HG02884 (cell line): ENCODE data around the gene SAE1.
"Not testable (repeated sequence)": the region's sequence is repeated elsewhere in the genome, so short reads cannot be mapped to it uniquely, and the experiment has no call there.

Experiments used
- ATAC-seq: cut with Tn5 transposase; IDR thresholded peaks from one replicate; pipeline ENCODE4 v1.9.1; 2021; ENCODE audit warnings: mild to moderate bottlenecking, moderate library complexity; ENCODE audit not compliant: unreplicated experiment

SAE1 gene

GRCh38 chr19:47130589-47131227 lies at the start of gene SAE1:
TSS of gene SAE1 (plus strand) at chr19:47130835. CDS start at chr19:47130931, 96 bp downstream.
- ATAC-seq, result peak; percentile 63

- ATAC-seq, result no peak
Measured at GRCh38 chr19:47081095-47081494, 49.5 kb upstream of the SAE1 start.

GRCh38 chr19:47082493-47082892 lies 48.1 kb upstream of the SAE1 start:
- ATAC-seq, result no peak

- no peak for ATAC-seq
Measured at GRCh38 chr19:47084879-47085439, 45.7 kb upstream of the SAE1 start.

- ATAC-seq, result no peak
Measured at GRCh38 chr19:47086280-47086679, 44.4 kb upstream of the SAE1 start.

GRCh38 chr19:47089767-47090350 lies 40.8 kb upstream of the SAE1 start:
- no peak for ATAC-seq

- ATAC-seq, result no peak
Measured at GRCh38 chr19:47093254-47093653, 37.4 kb upstream of the SAE1 start.

GRCh38 chr19:47093841-47094240 lies 36.8 kb upstream of the SAE1 start:
- no peak for ATAC-seq

- no peak for ATAC-seq
Measured at GRCh38 chr19:47094557-47095475, 35.8 kb upstream of the SAE1 start.

GRCh38 chr19:47095476-47096099 lies 35.0 kb upstream of the SAE1 start:
- ATAC-seq, result no peak

GRCh38 chr19:47096100-47096704 lies 34.4 kb upstream of the SAE1 start:
- ATAC-seq, result no peak

- no peak for ATAC-seq
Measured at GRCh38 chr19:47096721-47097120, 33.9 kb upstream of the SAE1 start.

- ATAC-seq, result no peak
Measured at GRCh38 chr19:47097396-47098201, 33.0 kb upstream of the SAE1 start.

- no peak for ATAC-seq
Measured at GRCh38 chr19:47098608-47099007, 32.0 kb upstream of the SAE1 start.

- no peak for ATAC-seq
Measured at GRCh38 chr19:47099576-47100050, 31.0 kb upstream of the SAE1 start.

- ATAC-seq, result no peak
Measured at GRCh38 chr19:47100290-47100689, 30.3 kb upstream of the SAE1 start.

- ATAC-seq, result not testable (repeated sequence)
Measured at GRCh38 chr19:47101116-47101515, 29.5 kb upstream of the SAE1 start.

GRCh38 chr19:47102346-47103060 lies 28.1 kb upstream of the SAE1 start:
- ATAC-seq, result no peak

- ATAC-seq, result no peak
Measured at GRCh38 chr19:47104680-47105079, 26.0 kb upstream of the SAE1 start.
